OCI-LY1 (cell line): ENCODE results near the gene MAD1L1.

ENCODE experiments used
- H2AFZ ChIP-seq: fragments of 200-600 bp; sonication (generic), shearing (Covaris generic); 2 replicates; pipeline ENCODE4 v1.6.0; 2014; ENCODE audit warnings: antibody characterized with exemption, mild to moderate bottlenecking, low read length
- H3F3A ChIP-seq: fragments of 200-600 bp; sonication (generic), shearing (Covaris generic); 2 replicates; pipeline ENCODE4 v1.6.0; 2014; ENCODE audit warnings: mild to moderate bottlenecking, antibody characterized with exemption, low read length, moderate library complexity; ENCODE audit not compliant: insufficient read depth
- H3K27ac ChIP-seq: fragments of 200-600 bp; sonication (generic); 2 replicates; pipeline ENCODE4 v1.5.1; 2014; ENCODE audit warnings: low read length, mixed run types, mild to moderate bottlenecking, low read depth; ENCODE audit not compliant: poor library complexity, severe bottlenecking
- H3K27me3 ChIP-seq: fragments of 200-600 bp; sonication (generic); 2 replicates; pipeline ENCODE4 v1.6.0; 2014; ENCODE audit warnings: antibody characterized with exemption, mild to moderate bottlenecking, low read length, moderate library complexity; ENCODE audit not compliant: insufficient read depth
- H3K36me3 ChIP-seq: fragments of 200-600 bp; sonication (generic); 2 replicates; pipeline ENCODE4 v1.6.1; 2014; ENCODE audit warnings: mild to moderate bottlenecking, antibody characterized with exemption, low read length, moderate library complexity, mixed read lengths; ENCODE audit not compliant: insufficient read depth
- H3K4me1 ChIP-seq: fragments of 200-600 bp; sonication (generic); 2 replicates; pipeline ENCODE4 v1.5.1; 2014; ENCODE audit warnings: mild to moderate bottlenecking, low read length, moderate library complexity; ENCODE audit not compliant: insufficient read depth, severe bottlenecking
- H3K4me2 ChIP-seq: fragments of 200-600 bp; sonication (generic), shearing (Covaris generic); 2 replicates; pipeline ENCODE4 v1.6.1; 2014; ENCODE audit warnings: low read length
- H3K4me3 ChIP-seq: fragments of 200-600 bp; sonication (generic); 2 replicates; pipeline ENCODE4 v1.5.1; 2014; ENCODE audit warnings: low read length, low read depth, mild to moderate bottlenecking, mixed read lengths; ENCODE audit not compliant: poor library complexity, severe bottlenecking
- H3K79me2 ChIP-seq: fragments of 200-600 bp; shearing (Covaris generic); 2 replicates; pipeline ENCODE4 v1.6.1; 2016; ENCODE audit warnings: mixed run types, low read length, mixed read lengths; ENCODE audit not compliant: insufficient read depth
- H3K9ac ChIP-seq: fragments of 200-600 bp; sonication (generic), shearing (Covaris generic); 2 replicates; pipeline ENCODE4 v1.6.1; 2014; ENCODE audit warnings: mild to moderate bottlenecking, low read length, mixed read lengths
- H3K9me2 ChIP-seq: fragments of 200-600 bp; sonication (generic), shearing (Covaris generic); 2 replicates; pipeline ENCODE4 v1.6.1; 2014; ENCODE audit warnings: low read depth, mild to moderate bottlenecking, low read length, mixed read lengths
- H3K9me3 ChIP-seq: fragments of 200-600 bp; shearing (Covaris generic); 2 replicates; pipeline ENCODE4 v1.6.1; 2014; ENCODE audit warnings: low read length, mixed read lengths
- H4K20me1 ChIP-seq: fragments of 200-600 bp; sonication (generic), shearing (Covaris generic); 2 replicates; pipeline ENCODE4 v1.6.0; 2016; ENCODE audit warnings: mild to moderate bottlenecking, low read length; ENCODE audit not compliant: insufficient read depth
- CTCF ChIP-seq: fragments of 200-600 bp; sonication (generic), shearing (Covaris generic); IDR thresholded peaks from 2 replicates; pipeline ENCODE4 v1.5.1; 2017; ENCODE audit warnings: mild to moderate bottlenecking, antibody characterized with exemption, low read length, moderate library complexity, mixed read lengths
- EZH2 ChIP-seq: fragments of 200-600 bp; sonication (generic), shearing (Covaris generic); IDR thresholded peaks from 2 replicates; pipeline ENCODE4 v1.8.0; 2017; ENCODE audit warnings: borderline replicate concordance, mixed run types, mild to moderate bottlenecking, antibody characterized with exemption, low read length, moderate library complexity, mixed read lengths

The MAD1L1 gene

DNA sequence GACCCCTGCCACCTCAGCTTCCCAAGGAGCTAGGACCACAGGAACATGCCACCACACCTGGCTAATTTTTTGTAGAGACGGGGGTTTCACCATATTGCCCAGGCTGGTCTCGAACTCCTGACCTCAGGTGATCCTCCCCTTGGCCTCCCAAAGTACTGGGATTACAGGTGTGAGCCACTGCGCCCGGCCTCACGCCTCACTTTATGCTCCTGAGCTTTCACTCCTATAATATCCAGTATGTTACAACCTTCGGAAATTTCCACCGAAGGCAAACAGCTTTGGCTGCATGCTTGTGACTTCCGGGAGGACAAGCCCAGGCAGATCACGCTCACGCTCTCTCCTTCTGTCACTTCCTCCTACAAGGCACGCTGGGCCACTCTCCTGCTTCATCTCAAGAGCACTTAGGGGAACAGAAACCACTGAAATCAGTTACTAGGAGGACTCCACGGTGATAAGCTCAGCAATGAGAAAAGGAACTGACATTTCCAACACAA, 4.4 kb upstream of the MAD1L1 start:
- Histone ChIP-seq H3K27ac (peak overlapping the region; percentile 86), H3K9me2 (no peaks in the 10 kb centered on the region), H3K27me3 (no peaks in the 10 kb centered on the region), H2AFZ (no peak overlapping the region), H4K20me1 (no peaks in the 10 kb centered on the region), H3F3A (peaks cover 8% of the 10 kb centered on the region; the same call in 1 of the 2 replicates), H3K9ac (peak overlapping the region; percentile 36), H3K4me2 (peak overlapping the region; percentile 28; the same call in 1 of the 2 replicates), H3K36me3 (peaks cover 54% of the 10 kb centered on the region), H3K4me1 (peaks cover 36% of the 10 kb centered on the region), H3K4me3 (no peak overlapping the region), H3K9me3 (no peaks in the 10 kb centered on the region), H3K79me2 (peaks cover 14% of the 10 kb centered on the region)
- TF ChIP-seq CTCF (no peak), EZH2 (no peak)

DNA sequence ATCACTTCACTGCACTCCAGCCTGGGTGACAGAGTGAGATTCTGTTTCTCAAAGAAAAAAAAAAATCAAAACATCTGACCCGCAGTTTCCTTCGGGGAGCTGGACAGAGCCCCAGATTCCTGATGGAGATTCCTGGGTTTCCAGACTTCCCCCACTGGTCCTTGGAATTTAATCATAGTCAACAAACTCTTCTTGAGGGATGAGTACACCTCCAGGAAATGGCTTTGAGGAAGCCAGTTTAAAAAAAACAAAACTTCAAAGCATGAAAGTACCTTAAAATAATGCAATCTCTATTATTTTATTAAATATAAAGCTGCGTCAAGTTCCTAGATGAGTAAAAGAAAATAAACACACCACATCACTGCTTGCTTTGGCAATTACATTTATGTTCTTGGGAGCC, 1.2 kb upstream of the MAD1L1 start:
- H3F3A ChIP-seq, result peaks cover 8% of the 10 kb centered on the region; the same call in 1 of the 2 replicates
- H3K79me2 ChIP-seq, result peaks cover 18% of the 10 kb centered on the region
- H3K4me3 ChIP-seq, result no peak overlapping the region
- no peak overlapping the region for H3K4me2 ChIP-seq
- no peaks in the 10 kb centered on the region for H4K20me1 ChIP-seq
- H3K9me2 ChIP-seq, result no peaks in the 10 kb centered on the region
- no peak overlapping the region for H2AFZ ChIP-seq
- no peak overlapping the region for H3K27ac ChIP-seq
- TF ChIP-seq CTCF, result no peak
- TF ChIP-seq EZH2, result no peak
- no peaks in the 10 kb centered on the region for H3K27me3 ChIP-seq
- H3K9me3 ChIP-seq, result no peaks in the 10 kb centered on the region
- H3K4me1 ChIP-seq, result peaks cover 41% of the 10 kb centered on the region
- no peak overlapping the region for H3K9ac ChIP-seq
- peaks cover 63% of the 10 kb centered on the region for H3K36me3 ChIP-seq

DNA sequence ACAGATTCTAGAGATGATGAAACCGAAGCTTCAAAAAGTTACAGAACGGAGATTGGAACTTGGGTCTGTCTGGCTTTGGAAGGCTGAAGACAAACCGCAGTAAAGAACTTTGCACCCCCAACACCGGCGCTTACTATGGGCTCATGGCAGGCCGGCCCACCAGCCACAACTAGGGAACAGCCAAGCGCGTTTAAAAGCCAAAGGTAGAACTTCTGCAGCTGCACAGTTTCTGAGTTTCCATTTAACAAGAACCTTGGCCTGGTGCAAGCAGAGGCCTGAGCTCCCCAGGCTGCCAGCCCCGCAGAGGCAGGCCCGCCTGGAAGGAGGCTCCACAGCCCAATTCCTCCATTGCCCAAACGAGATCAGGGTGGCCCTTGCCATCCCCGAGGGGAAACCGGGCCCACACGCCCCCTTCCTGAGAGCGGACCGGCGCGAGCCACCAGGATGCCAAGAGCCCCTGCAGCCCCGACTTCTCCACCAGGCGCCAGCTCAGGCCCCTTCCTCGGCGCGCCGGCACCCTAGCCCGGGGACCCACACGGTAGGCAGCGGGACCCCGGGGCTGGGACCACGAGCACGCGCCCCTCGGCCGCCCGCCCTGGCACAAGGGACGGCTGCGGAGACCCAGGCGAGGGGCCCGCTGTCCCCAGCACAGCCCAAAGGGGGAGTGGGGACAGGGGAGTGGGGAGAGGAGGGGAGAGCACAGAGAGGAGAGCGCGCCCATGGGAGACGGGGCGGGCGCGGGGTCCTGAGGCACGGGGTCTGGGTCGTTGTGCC, 566 bp downstream of the MAD1L1 start:
- H3K27ac ChIP-seq, result no peak overlapping the region
- peak overlapping the region; percentile 85 for H3K4me3 ChIP-seq
- H3K9ac ChIP-seq, result peak overlapping the region; percentile 82
- peaks cover 18% of the 10 kb centered on the region for H3K79me2 ChIP-seq
- H4K20me1 ChIP-seq, result no peaks in the 10 kb centered on the region
- H3K4me2 ChIP-seq, result peak overlapping the region; percentile 100
- peaks cover 28% of the 10 kb centered on the region for H3K4me1 ChIP-seq
- no peak for TF ChIP-seq EZH2
- TF ChIP-seq CTCF, result no peak
- peaks cover 63% of the 10 kb centered on the region for H3K36me3 ChIP-seq
- no peaks in the 10 kb centered on the region for H3K27me3 ChIP-seq
- H3K9me3 ChIP-seq, result no peaks in the 10 kb centered on the region
- no peak overlapping the region for H2AFZ ChIP-seq
- no peaks in the 10 kb centered on the region for H3K9me2 ChIP-seq
- peaks cover 6% of the 10 kb centered on the region; the same call in 1 of the 2 replicates for H3F3A ChIP-seq
